ENCODE measurements around the gene ABAT. TPM values are rescaled to one million over a fixed set of nuclear protein-coding genes. Genes with fewer than 3 reads are reported as not detected.

The ABAT gene
- total RNA-seq, 1 donor from 2014 or later: 7.3 TPM

DNA sequence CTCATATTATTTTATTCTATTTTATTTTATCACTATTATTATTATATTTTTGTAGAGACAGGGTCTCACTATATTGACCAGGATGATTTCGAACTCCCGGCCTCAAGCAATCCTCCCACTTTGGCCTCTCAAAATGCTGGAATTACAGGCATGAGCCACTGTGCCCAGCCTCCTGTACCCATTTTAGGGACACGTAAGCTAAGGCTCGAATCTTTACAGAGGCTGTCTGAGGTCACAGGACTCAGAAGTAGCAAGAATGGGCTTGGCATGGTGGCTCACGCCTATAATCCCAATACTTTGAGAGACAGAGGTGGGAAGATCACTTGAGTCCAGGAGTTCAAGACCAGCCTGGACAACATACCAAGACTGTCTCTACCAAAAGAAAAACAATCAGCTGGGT is 12.7 kb upstream of the ABAT start:
- Mint-ChIP-seq H3K27ac (no peak overlapping the region), H3K4me3 (no peak overlapping the region), H3K4me1 (ENCODE audit: low read depth) (no peaks in the 10 kb centered on the region), H3K27me3 (ENCODE audit: insufficient read depth) (no peaks in the 10 kb centered on the region), H3K36me3 (ENCODE audit: low read depth) (no peaks in the 10 kb centered on the region), H3K9me3 (no peaks in the 10 kb centered on the region)
- no peak for DNase-seq (ENCODE audit: low spot score)
- intact Hi-C loops (cut with micrococcal nuclease): loop anchor here (1.0 to 2.0 kb wide), 3 partner anchors 13 to 219 kb away; partner anchors contain the start of genes ABAT, PMM2 and TMEM186

DNA sequence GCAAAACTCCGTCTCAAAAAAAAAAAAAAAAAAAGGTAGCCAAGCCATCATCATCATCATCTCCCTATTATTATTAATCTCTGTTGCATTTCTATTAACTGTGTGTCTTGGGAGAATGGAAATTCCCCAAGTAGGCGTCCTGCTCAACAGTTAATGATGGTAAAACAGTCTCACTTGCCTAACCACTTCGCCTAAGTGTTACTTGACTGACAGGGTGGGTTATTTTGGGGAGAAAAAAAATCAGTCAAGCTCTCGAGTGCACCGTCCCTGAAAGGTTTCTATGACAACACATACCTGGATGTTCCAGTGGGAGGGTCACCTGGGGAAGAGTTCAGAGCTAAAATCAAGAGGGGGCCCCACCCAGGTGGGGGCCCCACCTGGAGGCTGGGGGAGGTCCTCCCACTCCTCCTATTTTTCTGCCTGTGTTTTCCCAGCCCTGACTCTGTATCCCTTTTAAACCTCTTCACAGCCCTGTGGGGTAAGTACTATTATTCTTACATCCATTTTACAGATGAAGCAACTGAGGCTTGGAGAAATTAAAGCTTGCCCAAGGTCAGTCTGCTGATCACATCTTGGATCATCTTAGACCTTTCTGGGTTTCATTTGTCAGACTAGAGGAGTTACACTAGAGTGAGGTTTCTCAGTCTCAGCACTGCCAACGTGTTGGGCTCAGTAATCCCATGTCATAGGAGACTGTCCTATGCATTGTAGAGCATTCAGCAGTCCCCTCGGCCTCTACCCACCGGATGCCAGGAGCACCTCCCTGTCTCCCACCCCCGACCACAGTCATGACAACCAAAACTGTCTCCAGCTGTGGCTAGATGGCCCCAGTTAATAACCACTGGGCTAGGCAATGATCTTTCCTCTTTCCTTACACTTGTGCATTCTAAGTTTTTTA is 11.0 kb upstream of the ABAT start:
- H3K4me3 Mint-ChIP-seq: no peak overlapping the region
- no peaks in the 10 kb centered on the region for H3K4me1 Mint-ChIP-seq (ENCODE audit: low read depth)
- no peaks in the 10 kb centered on the region for H3K27me3 Mint-ChIP-seq (ENCODE audit: insufficient read depth)
- DNase-seq (ENCODE audit: low spot score): no peak
- intact Hi-C loops (cut with micrococcal nuclease): no loop called here
- no peak overlapping the region for H3K27ac Mint-ChIP-seq
- no peaks in the 10 kb centered on the region for H3K9me3 Mint-ChIP-seq
- no peaks in the 10 kb centered on the region for H3K36me3 Mint-ChIP-seq (ENCODE audit: low read depth)

DNA sequence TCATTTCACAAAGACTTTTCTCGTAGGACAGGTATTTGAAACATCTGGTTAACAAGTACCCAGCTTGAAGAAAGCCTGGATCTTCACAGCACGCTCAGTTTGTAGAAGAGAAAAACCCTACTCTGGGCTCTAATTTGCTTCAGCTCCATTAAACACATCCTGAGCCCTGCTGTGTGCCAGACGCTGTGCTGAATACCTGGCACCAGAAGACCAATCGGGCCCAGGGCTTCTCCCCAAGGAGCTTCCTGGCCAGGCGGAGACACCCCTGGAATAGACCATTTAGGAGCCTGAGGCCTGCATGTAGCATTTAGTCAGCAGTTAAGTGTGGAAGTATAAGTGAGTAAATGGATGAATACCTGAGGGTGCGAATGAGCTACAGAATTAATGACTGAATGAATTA is 8.9 kb upstream of the ABAT start:
- no peaks in the 10 kb centered on the region for H3K4me1 Mint-ChIP-seq (ENCODE audit: low read depth)
- intact Hi-C loops (cut with micrococcal nuclease): no loop called here
- H3K27me3 Mint-ChIP-seq (ENCODE audit: insufficient read depth): peaks cover 3% of the 10 kb centered on the region
- H3K9me3 Mint-ChIP-seq: no peaks in the 10 kb centered on the region
- H3K27ac Mint-ChIP-seq: no peak overlapping the region
- no peak for DNase-seq (ENCODE audit: low spot score)
- no peak overlapping the region for H3K4me3 Mint-ChIP-seq
- H3K36me3 Mint-ChIP-seq (ENCODE audit: low read depth): no peaks in the 10 kb centered on the region

DNA sequence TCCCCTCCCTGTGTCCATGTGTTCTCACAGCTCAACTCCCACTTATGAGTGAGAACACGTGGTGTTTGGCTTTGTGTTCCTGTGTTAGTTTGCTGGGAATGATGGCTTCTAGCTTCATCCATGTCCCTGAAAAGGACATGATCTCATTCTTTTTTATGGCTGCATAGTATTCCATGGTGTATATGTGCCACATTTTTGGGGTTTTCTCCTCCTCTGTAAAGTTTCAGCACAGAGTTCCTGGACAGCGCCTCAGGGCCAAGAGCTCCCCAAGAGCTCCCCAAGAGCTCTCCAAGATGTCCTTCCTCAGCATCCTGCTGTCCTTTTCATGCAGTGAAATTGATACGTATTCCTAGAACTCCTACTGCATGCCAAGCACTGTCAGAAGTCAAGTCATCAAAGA is 6.9 kb upstream of the ABAT start:
- Mint-ChIP-seq H3K36me3 (ENCODE audit: low read depth) (no peaks in the 10 kb centered on the region), H3K4me1 (ENCODE audit: low read depth) (no peaks in the 10 kb centered on the region)

DNA sequence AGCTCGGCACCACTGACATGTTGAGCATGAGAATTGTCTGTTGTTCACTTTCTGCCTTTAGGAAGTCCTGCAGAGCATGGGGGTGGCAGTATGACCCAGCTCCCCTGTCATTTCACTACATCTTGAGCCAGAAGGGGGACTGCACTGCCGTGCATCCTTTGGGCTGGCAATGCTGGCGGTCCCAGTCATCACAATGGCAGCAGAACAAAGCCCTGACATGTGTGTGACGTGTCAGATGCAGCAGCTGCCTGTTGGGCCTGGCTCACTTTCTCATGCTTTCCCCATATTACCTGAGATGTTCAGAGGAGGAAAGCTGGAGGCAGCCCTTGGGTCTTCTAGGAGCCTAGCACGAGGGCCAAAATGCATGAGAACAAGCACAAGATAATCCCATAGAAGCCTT is 6.3 kb upstream of the ABAT start:
- no peak overlapping the region for H3K27ac Mint-ChIP-seq
- H3K27me3 Mint-ChIP-seq (ENCODE audit: insufficient read depth): peaks cover 3% of the 10 kb centered on the region
- no peak overlapping the region for H3K4me3 Mint-ChIP-seq
- H3K9me3 Mint-ChIP-seq: no peaks in the 10 kb centered on the region
- no peaks in the 10 kb centered on the region for H3K4me1 Mint-ChIP-seq (ENCODE audit: low read depth)
- intact Hi-C loops (cut with micrococcal nuclease): no loop called here
- DNase-seq (ENCODE audit: low spot score): no peak
- H3K36me3 Mint-ChIP-seq (ENCODE audit: low read depth): no peaks in the 10 kb centered on the region

More for the DNA sequence above, 6.9 kb upstream of the ABAT start:
- Mint-ChIP-seq H3K4me3 (no peak overlapping the region), H3K27ac (no peak overlapping the region), H3K27me3 (ENCODE audit: insufficient read depth) (peaks cover 3% of the 10 kb centered on the region), H3K9me3 (no peaks in the 10 kb centered on the region)
- intact Hi-C loops (cut with micrococcal nuclease): no loop called here
- DNase-seq (ENCODE audit: low spot score): no peak

DNA sequence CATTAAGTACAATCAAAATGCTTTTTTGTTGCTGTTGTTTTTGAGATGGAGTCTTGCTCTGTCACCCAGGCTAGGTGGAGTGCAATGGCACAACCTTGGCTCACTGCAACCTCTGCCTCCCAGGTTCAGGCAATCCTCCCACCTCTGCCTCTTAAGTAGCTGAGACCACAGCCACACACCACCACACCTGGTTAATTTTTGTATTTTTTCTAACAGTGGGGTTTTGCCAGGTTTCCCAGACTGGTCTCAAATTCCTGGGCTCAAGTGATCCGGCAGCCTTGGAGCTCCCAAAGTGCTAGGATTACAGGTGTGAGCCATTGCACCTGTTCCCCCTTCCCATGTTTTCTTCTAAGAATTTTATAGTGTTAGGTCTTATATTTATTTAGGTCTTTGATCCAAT is 4.9 kb upstream of the ABAT start:
- intact Hi-C loops (cut with micrococcal nuclease): no loop called here
- no peak overlapping the region for H3K27ac Mint-ChIP-seq

DNA sequence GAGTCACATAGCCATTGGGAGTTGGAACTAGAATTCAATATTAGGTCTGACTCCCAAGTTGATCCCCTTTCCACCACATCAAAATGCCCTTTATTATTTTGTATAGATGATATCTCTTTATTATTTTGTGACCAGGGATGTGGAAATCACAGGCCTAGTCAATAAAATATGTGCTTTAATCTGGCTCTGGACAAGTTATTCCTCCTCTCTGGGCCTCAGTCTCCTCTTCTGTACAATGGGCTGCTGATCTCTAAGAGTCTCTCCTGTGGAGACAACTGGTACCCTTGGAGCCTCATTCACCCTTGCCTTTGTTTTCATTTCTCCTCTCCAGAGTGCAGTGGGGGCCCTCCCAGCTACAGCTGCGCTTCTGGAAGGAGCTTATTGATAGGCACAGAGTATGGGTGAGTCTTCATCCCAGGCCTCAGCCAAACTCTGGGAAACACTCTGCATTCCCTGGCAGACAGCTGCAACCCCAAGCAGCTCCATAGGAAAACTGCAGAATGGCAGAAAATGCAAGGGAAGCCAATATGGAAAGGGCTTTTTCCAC is 4.3 kb upstream of the ABAT start:
- no peak overlapping the region for H3K27ac Mint-ChIP-seq
- peaks cover 3% of the 10 kb centered on the region for H3K27me3 Mint-ChIP-seq (ENCODE audit: insufficient read depth)
- H3K36me3 Mint-ChIP-seq (ENCODE audit: low read depth): no peaks in the 10 kb centered on the region
- DNase-seq (ENCODE audit: low spot score): no peak
- H3K4me1 Mint-ChIP-seq (ENCODE audit: low read depth): peaks cover 4% of the 10 kb centered on the region
- no peaks in the 10 kb centered on the region for H3K9me3 Mint-ChIP-seq
- no peak overlapping the region for H3K4me3 Mint-ChIP-seq
- intact Hi-C loops (cut with micrococcal nuclease): no loop called here

More for the DNA sequence above, 4.9 kb upstream of the ABAT start:
- Mint-ChIP-seq H3K4me3 (no peak overlapping the region), H3K27me3 (ENCODE audit: insufficient read depth) (peaks cover 3% of the 10 kb centered on the region), H3K4me1 (ENCODE audit: low read depth) (no peaks in the 10 kb centered on the region), H3K36me3 (ENCODE audit: low read depth) (no peaks in the 10 kb centered on the region), H3K9me3 (no peaks in the 10 kb centered on the region)
- no peak for DNase-seq (ENCODE audit: low spot score)

DNA sequence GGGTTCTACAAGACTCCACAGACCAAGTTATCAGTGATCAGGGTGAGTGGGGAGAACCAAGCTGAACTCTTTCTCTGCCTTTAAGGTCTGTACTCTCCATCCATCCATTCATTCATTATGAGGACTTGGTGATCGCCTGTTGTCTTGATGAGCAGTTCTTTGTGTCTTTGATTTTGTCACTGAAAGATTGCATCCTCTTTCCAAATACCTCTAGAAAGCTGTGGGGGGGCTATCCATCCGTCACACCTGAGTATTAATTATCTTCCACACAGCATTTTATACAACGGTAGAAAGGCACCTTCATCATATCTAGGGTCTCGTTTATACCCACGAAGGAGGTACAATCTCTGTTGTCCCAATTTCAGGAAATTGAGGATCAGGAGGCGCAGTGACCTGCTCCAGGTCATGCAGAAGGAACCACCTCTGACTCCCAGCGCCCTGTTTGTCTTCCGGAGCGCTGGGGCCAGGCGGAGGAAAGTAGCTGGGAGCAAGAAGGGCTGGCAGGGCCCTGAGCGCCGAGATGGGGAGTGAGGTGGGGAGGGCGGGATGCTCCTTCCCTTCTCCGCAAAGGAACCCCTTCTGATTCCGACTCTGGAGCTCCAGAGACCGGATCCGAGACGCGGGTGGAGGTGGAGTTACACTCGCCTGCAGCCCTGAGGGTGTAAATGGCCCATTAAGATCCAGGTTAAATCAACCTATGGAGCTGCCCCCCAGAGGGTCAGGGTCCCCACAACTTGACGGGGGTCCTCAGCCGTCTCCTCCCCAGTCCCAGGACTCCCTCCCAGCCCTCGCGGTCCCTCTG is 605 bp upstream of the ABAT start:
- Mint-ChIP-seq H3K9me3 (no peaks in the 10 kb centered on the region), H3K27me3 (ENCODE audit: insufficient read depth) (peaks cover 6% of the 10 kb centered on the region), H3K4me1 (ENCODE audit: low read depth) (peaks cover 20% of the 10 kb centered on the region), H3K36me3 (ENCODE audit: low read depth) (no peaks in the 10 kb centered on the region), H3K27ac (no peak overlapping the region), H3K4me3 (peak overlapping the region; percentile 75)
- intact Hi-C loops (cut with micrococcal nuclease): loop anchor here (1.0 to 2.0 kb wide), 7 partner anchors 13 to 417 kb away; partner anchors contain the start of genes HAPSTR1, METTL22, PMM2 and TMEM186
- DNase-seq (ENCODE audit: low spot score): no peak

DNA sequence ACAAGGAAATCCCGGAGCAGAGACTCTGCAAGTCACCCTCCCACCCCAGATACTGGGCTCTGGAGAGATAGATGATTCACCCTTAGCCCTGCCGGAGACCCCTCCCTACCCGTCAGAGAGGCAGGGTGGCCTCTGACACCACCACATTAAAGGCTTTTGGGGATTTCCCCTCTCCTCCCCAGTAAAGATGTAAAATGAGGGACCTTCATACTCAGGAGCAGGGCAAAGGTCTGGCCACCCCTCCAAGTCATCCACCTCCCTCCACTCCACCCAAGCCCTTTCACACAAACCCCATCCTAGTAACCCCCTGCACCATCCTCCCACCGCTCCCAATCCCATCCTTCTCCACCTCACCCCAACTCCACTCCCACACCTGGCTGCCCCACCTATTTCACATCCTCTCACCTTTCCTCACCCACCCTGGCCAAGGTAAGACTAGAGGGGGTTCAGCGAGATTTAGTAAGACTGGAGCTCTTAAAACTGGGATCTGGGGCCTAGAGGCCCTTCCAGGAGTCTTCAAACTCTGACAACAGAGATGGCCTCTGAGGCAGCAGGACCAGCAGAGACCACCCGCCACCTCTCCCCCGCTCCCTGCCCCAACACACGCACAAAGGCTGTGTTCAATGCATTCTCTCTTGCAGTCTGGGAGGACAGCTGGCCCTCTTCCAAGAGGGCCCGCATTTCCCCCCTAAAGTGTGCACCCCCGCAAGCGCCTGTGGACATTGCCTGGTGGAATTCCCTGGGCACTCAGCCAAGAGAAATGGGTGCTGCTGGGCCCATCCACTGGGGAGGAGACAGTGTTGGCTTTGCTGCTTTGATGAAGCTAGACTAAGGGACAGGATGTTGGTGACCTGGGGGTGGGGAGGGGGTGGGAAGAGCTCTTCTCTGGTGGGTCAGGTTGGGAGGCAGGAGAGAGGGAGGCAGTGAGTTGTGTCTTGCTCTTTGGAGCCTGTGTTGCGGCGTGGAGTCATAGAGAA is 1.1 kb downstream of the ABAT start:
- Mint-ChIP-seq H3K27ac (peak overlapping the region; percentile 81), H3K4me1 (ENCODE audit: low read depth) (peaks cover 20% of the 10 kb centered on the region), H3K36me3 (ENCODE audit: low read depth) (peaks cover 2% of the 10 kb centered on the region), H3K9me3 (peaks cover 6% of the 10 kb centered on the region), H3K4me3 (peak overlapping the region; percentile 87), H3K27me3 (ENCODE audit: insufficient read depth) (peaks cover 3% of the 10 kb centered on the region)
- intact Hi-C loops (cut with micrococcal nuclease): loop anchor here (2.0 kb wide), 3 partner anchors 15 to 415 kb away; partner anchors contain the start of gene HAPSTR1
- DNase-seq (ENCODE audit: low spot score): peak; percentile 30

DNA sequence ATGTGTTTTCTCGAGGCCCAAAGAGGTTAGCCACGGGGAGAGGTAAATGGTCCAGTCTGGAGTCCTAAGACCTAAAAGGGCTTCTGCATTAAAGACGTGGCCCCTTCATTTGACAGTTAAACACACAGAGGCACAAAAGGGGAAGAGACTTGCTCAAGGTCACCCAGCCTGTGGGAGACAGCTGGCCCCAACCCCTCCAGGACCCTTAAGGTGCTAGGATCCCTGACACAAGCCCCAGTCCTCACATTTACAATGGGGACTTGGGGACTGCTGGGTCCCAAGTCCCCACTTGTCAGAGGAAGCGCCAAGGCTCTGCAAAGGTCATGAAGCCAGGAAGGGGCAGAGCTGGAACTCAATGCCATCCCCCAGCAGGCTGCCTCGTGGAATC is 1.7 kb downstream of the ABAT start:
- peak overlapping the region; percentile 87 for H3K4me3 Mint-ChIP-seq
- peaks cover 20% of the 10 kb centered on the region for H3K4me1 Mint-ChIP-seq (ENCODE audit: low read depth)
- H3K27ac Mint-ChIP-seq: no peak overlapping the region
- H3K36me3 Mint-ChIP-seq (ENCODE audit: low read depth): peaks cover 2% of the 10 kb centered on the region
- intact Hi-C loops (cut with micrococcal nuclease): no loop called here
- peaks cover 3% of the 10 kb centered on the region for H3K27me3 Mint-ChIP-seq (ENCODE audit: insufficient read depth)
- DNase-seq (ENCODE audit: low spot score): no peak
- H3K9me3 Mint-ChIP-seq: peaks cover 6% of the 10 kb centered on the region

DNA sequence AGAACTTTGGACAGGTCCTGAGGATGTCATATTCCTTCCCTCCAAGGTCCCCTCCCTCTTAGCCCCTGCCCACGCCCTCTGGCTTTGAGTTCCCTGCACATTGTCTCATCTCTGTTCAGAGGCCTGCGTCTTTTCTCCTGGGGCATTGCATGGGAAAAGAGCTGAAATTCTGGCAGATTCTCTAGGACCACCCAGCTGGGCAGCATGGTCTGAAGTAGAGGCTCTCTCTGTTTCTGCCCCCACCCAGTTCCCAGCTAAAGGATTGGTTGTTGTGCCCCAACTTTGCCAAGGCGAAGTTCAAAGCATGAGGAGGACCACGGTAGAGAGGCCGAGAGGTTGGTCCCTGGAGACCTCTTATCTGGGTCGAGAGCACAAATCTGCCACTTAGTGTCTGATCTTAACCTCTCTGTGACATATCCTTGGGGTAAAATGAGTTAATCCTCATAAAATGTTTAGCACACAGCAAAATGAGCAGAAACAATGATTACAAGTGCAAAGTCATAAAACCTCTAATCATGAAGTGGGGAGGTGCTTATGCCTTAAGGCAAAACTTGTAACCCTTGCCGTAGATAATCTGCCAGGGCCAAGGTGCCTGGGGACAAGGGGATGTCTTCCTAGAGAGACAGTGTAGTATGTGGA is 2.4 kb downstream of the ABAT start:
- peaks cover 6% of the 10 kb centered on the region for H3K9me3 Mint-ChIP-seq
- no peak for DNase-seq (ENCODE audit: low spot score)
- H3K4me3 Mint-ChIP-seq: peak overlapping the region; percentile 33
- no peak overlapping the region for H3K27ac Mint-ChIP-seq
- intact Hi-C loops (cut with micrococcal nuclease): no loop called here
- H3K27me3 Mint-ChIP-seq (ENCODE audit: insufficient read depth): peaks cover 3% of the 10 kb centered on the region
- H3K4me1 Mint-ChIP-seq (ENCODE audit: low read depth): peaks cover 20% of the 10 kb centered on the region
- peaks cover 2% of the 10 kb centered on the region for H3K36me3 Mint-ChIP-seq (ENCODE audit: low read depth)

DNA sequence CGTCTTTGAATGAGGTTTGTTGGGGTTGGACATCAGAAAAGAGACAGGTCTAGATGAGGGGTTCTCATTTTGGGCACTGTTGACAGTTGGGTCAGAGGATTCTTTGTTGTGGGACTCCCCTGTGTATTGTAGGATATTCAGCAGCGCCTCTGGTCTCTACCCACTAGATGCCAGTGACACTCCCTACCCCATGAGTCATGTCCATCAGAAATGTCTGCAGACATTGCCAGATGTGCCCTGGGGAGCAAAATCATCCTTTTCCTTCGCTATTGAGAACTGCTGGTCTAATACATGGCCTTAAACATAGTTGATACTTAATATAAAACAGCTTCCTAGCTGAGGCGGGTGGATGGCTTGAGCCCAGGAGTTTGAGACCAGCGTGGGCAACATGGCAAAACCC is 3.1 kb downstream of the ABAT start:
- intact Hi-C loops (cut with micrococcal nuclease): no loop called here
- peaks cover 20% of the 10 kb centered on the region for H3K4me1 Mint-ChIP-seq (ENCODE audit: low read depth)

More for the DNA sequence above, 3.1 kb downstream of the ABAT start:
- Mint-ChIP-seq H3K27me3 (ENCODE audit: insufficient read depth) (peaks cover 3% of the 10 kb centered on the region), H3K36me3 (ENCODE audit: low read depth) (peaks cover 2% of the 10 kb centered on the region), H3K4me3 (no peak overlapping the region), H3K27ac (no peak overlapping the region), H3K9me3 (peaks cover 6% of the 10 kb centered on the region)
- DNase-seq (ENCODE audit: low spot score): no peak

Data from activated T-helper 1 cell treated with anti-CD3 and anti-CD28 coated beads, Interleukin-12 subunit alpha, Interleukin-12 subunit beta, Interleukin-2, Interleukin-4 antibody, amounts not matched to agents 30 ng/mL and 10 ng/mL and 1 ng/mL, durations not matched to agents 14 hours and 24 hours and 36 hours (primary cell).